Spinal cord (tissue), 10 donors: ENCODE data around the gene SPDYE4. TPM values are rescaled to one million over a fixed set of nuclear protein-coding genes. Genes with fewer than 3 reads are reported as not detected.

Experiments
- DNase-seq, 6 donors: peaks; one replicate each; pipeline versions ENCODE4 v3.0.0 to v3.0.0-alpha.2; 2013 to 2015; ENCODE audit warnings: low spot score in 6 of 6, low read depth in 4 of 6
- H3K27ac ChIP-seq: one replicate; pipeline ENCODE4 v1.5.1; 2013; ENCODE audit warnings: low read depth, low read length, control low read depth
- H3K27me3 ChIP-seq: one replicate; pipeline ENCODE4 v1.6.1; 2013; ENCODE audit warnings: low read length; ENCODE audit not compliant: control insufficient read depth, insufficient read depth
- H3K36me3 ChIP-seq: one replicate; pipeline ENCODE4 v1.6.1; 2013; ENCODE audit warnings: low read length; ENCODE audit not compliant: control insufficient read depth, insufficient read depth
- H3K4me1 ChIP-seq: one replicate; pipeline ENCODE4 v1.6.1; 2013; ENCODE audit warnings: low read length; ENCODE audit not compliant: control insufficient read depth, insufficient read depth
- H3K4me3 ChIP-seq: one replicate; pipeline ENCODE4 v1.5.1; 2013; ENCODE audit warnings: low read depth, low read length, control low read depth
- H3K9me3 ChIP-seq: one replicate; pipeline ENCODE4 v1.6.1; 2013; ENCODE audit warnings: low read length; ENCODE audit not compliant: control insufficient read depth, insufficient read depth
- WGBS: methylation state at CpG from one replicate; pipeline ENCODE4 v1.1.5; 2013; ENCODE audit warnings: missing lambda C conversion rate; ENCODE audit not compliant: insufficient coverage; 5-methylcytosine and 5-hydroxymethylcytosine counted together
- polyA plus RNA-seq, 2 donors: library from polyadenylated mRNA; unstranded; fragments of 120-200 nt; gene quantifications; one replicate each; pipeline ENCODE4 v1.2.1, GENCODE V29; 2013; ENCODE audit not compliant: insufficient read length in 2 of 2
- total RNA-seq, 2 donors: library from RNA; depleted of rRNA in 1 of 2; stranded (reverse); fragments of 120-200 nt in 1 of 2; fragments of >200 nt in 1 of 2; gene quantifications; one replicate each; pipeline versions ENCODE4 v1.2.3 to v1.2.4, GENCODE V29; 2013 to 2014
- donor health status: healthy.

Gene SPDYE4
- total and polyA plus RNA-seq, 4 donors, result 0.98 TPM; not detected in 3

DNA sequence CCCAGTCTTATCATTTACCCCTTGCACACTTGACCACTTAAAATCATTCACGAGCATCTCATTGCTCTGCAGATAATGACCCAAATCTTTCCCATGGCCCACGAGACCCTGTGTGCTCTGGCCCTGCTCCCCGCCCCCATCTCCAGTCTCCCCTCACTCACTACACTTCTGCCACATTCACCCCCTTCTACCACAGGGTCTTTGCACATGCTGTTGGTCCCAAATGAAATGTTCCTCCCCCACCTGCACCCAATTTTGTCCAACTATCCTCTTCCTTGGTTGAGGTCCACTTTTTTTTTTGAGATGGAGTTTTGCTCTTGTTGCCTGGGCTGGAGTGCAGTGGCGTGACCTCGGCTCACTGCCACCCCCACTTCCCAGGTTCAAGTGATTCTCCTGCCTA, 52.9 kb downstream of the SPDYE4 start:
- no peak for DNase-seq
- H3K9me3 ChIP-seq, result no peaks in the 10 kb centered on the region
- no peak overlapping the region for H3K4me3 ChIP-seq
- H3K4me1 ChIP-seq, result no peaks in the 10 kb centered on the region
- no peaks in the 10 kb centered on the region for H3K27me3 ChIP-seq
- H3K36me3 ChIP-seq, result no peaks in the 10 kb centered on the region
- no peak overlapping the region for H3K27ac ChIP-seq
- whole genome bisulfite sequencing, result 95% methylated on average over 3 of the region's 5 CpGs

DNA sequence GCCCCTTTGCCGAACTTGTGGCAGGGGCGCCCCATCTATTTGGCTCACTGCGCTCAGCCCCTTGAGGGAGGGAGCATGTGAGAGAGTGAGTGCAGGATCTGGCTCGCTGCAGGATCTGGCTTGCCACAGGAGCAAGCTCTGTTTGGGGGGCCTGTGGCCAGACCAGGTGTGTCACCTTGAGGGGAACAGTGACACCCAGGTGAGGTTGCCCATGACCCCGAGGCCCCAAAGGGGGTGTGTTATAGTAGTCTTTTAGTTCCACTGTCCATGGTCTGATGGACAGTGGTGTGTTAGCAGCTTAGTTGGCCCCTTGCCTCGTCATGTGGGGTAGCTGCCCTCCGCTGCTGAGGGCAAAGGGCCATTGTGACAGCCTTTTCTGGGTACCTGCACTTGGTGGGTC, 55.3 kb downstream of the SPDYE4 start:
- 97% methylated on average over 6 of the region's 7 CpGs for WGBS
- no peaks in the 10 kb centered on the region for H3K36me3 ChIP-seq
- DNase-seq, result no peak

GRCh38 chr17:8701754-8702153, 56.6 kb downstream of the SPDYE4 start:
- H3K27ac ChIP-seq, result no peak overlapping the region
- no peaks in the 10 kb centered on the region for H3K36me3 ChIP-seq
- no peaks in the 10 kb centered on the region for H3K27me3 ChIP-seq
- H3K4me1 ChIP-seq, result peaks cover 24% of the 10 kb centered on the region
- H3K9me3 ChIP-seq, result no peaks in the 10 kb centered on the region
- no peak for DNase-seq
- 73% methylated on average over 3 of the region's 4 CpGs for WGBS
- H3K4me3 ChIP-seq, result no peak overlapping the region

More for the DNA sequence above, 55.3 kb downstream of the SPDYE4 start:
- Histone ChIP-seq H3K27me3 (no peaks in the 10 kb centered on the region), H3K4me1 (peaks cover 11% of the 10 kb centered on the region), H3K9me3 (no peaks in the 10 kb centered on the region), H3K27ac (no peak overlapping the region), H3K4me3 (no peak overlapping the region)

DNA sequence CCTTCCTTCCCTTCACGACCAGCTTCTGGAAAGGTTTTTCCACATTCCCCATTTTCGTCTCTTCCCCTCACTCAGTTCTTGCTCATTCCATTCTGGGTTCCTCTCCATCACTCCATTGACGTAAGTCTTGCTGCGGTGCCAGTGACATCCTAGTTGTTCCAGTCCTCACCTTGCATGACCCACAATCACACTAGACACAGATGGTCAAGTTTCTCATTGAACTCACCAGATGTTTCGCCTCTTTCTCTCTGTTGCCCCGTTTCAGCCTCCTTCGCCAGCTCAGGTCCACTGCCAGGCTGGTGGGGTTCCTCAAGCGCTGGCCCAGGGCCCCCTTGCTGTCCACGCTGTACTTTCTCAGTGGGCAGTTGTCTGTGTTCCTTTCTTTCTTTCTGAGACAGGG, 57.1 kb downstream of the SPDYE4 start:
- Histone ChIP-seq H3K36me3 (no peaks in the 10 kb centered on the region), H3K9me3 (no peaks in the 10 kb centered on the region), H3K4me1 (peaks cover 25% of the 10 kb centered on the region), H3K27ac (no peak overlapping the region), H3K27me3 (no peaks in the 10 kb centered on the region), H3K4me3 (no peak overlapping the region)
- no peak for DNase-seq
- 93% methylated on average over 9 of the region's 9 CpGs for WGBS

Other genes with a start within 250 kb of the SPDYE4 start
- gene MYH10, start 127.8 kb downstream of the SPDYE4 start, total RNA-seq, result 100 to 1,000 TPM; 111 to 121 TPM
- gene MYH10, start 127.8 kb downstream of the SPDYE4 start, polyA plus RNA-seq, result 100 to 1,000 TPM in 1 of 2 donors, 10 to 100 TPM in 1; 86.0 to 101 TPM
- under 1 TPM in 1 of 2 donors, not detected in 1; 0.22 TPM for gene CCDC42, start 13.7 kb downstream of the SPDYE4 start, total RNA-seq
- gene CCDC42, start 13.7 kb downstream of the SPDYE4 start, polyA plus RNA-seq, result not detected
- under 1 TPM in 1 of 2 donors, not detected in 1; 0.11 TPM for gene MFSD6L, start 40.8 kb upstream of the SPDYE4 start, total RNA-seq
- under 1 TPM; 0.16 to 0.36 TPM for gene MFSD6L, start 40.8 kb upstream of the SPDYE4 start, polyA plus RNA-seq
- under 1 TPM; 0.50 to 0.94 TPM for gene PIK3R6, start 109.1 kb upstream of the SPDYE4 start, total RNA-seq
- 1 to 10 TPM; 3.2 to 4.7 TPM for gene PIK3R6, start 109.1 kb upstream of the SPDYE4 start, polyA plus RNA-seq
- 1 to 10 TPM; 2.5 to 3.3 TPM for gene PIK3R5, start 207.2 kb upstream of the SPDYE4 start, total RNA-seq
- 1 to 10 TPM; 2.6 to 2.7 TPM for gene PIK3R5, start 207.2 kb upstream of the SPDYE4 start, polyA plus RNA-seq